Measurements from ENCODE around the gene FAM72B. TPM values are rescaled to one million over a fixed set of nuclear protein-coding genes. Genes with fewer than 3 reads are reported as not detected.
A peak's percentile ranks its signal among the peaks of the same experiment; 100 is the strongest.
"Not testable (repeated sequence)": the region's sequence is repeated elsewhere in the genome, so short reads cannot be mapped to it uniquely, and the experiment has no call there.

The FAM72B gene
- 1.8 TPM for polyA plus RNA-seq
- long read RNA-seq, donor 1, result 0 reads
- long read RNA-seq, donor 2, partial matches to known transcripts, result 0 of 1 reads
- long read RNA-seq, donor 2, other reads (novel, unspliced or antisense), result 0 of 1 reads
- long read RNA-seq, donor 3, result 0 reads
- long read RNA-seq, donor 4, result 0 reads
- long read RNA-seq, donor 5, result 0 reads
- long read RNA-seq, donor 6, result 0 reads
- long read RNA-seq, donor 7, partial matches to known transcripts, result 0 of 2 reads
- long read RNA-seq, donor 7, other reads (novel, unspliced or antisense), result 0 of 2 reads
- long read RNA-seq, donor 8, partial matches to known transcripts, result 0 of 2 reads
- long read RNA-seq, donor 8, other reads (novel, unspliced or antisense), result 0 of 2 reads
- long read RNA-seq, donor 9, result 0 reads
- long read RNA-seq, donor 10, partial matches to known transcripts, result 0 of 2 reads
- long read RNA-seq, donor 10, other reads (novel, unspliced or antisense), result 0 of 2 reads
- long read RNA-seq, donor 11, partial matches to known transcripts, result 0 of 1 reads
- long read RNA-seq, donor 11, other reads (novel, unspliced or antisense), result 0 of 1 reads

DNA sequence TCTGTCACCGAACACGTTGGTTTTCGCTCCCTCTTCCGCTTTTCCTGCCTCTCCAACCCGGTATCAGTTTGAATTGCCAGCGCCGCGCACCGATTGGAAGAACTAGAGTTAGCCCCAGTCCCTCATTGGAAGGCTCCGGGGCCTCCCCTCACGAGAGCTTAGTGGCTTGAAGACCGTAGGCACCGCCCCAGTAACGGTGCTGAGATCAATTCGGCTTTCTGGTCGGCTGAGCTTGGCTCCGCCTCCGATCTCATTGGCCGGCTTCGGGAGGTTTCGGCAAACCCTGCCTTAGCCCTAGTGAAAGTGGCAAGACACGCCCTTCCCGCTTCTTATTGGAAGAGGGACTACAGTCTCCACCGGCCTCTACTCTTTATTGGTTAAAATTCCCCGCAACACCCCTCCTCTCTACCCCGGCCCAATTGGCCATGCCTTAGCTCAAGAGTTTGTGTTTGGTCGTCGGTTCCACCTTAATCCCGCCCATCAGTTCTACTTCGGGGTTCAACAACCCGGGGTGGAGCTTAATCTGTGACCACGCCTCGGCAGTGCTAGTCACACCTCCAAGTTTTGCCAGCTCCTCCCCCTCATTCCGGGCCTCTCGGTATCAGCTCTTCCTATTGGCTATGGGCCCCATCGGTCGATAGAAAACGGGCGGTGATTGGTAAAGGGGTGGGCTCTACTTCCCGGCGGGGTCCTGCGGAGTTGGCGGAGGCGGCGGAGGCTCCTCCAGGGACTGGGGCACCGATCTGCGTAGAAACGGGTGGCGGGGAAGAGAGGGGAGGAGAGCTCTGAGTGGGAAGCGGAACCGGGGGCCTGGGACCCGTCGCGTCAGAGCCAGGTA, at the start of gene FAM72B, which contains the start of gene SRGAP2C:
FAM72B (minus strand) TSS at position 51 of the 838 bp plus-strand sequence. CDS start 851 bp downstream, outside the sequence.
SRGAP2C (plus strand) TSS at position 686 of the 838 bp plus-strand sequence. CDS start 2,472 bp downstream, outside the sequence.
- not testable (repeated sequence) for H3K9me3 ChIP-seq (ENCODE audit: control insufficient read depth, low read depth, low read length); H3K27me3 ChIP-seq (ENCODE audit: control insufficient read depth, insufficient read depth, low read length); H3K4me1 ChIP-seq (ENCODE audit: control insufficient read depth, insufficient read depth, low read length); H3K27ac ChIP-seq (ENCODE audit: low read length); H3K36me3 ChIP-seq (ENCODE audit: control insufficient read depth, insufficient read depth, low read length)
- peak within 1 kb of the TSS; percentile 23 for H3K4me3 ChIP-seq (ENCODE audit: low read length)
- peak; percentile 97 to 99 for DNase-seq
- WGBS (ENCODE audit: insufficient coverage, low lambda C conversion rate), result no CpG with 5 or more reads among the region's 54 CpGs

DNA sequence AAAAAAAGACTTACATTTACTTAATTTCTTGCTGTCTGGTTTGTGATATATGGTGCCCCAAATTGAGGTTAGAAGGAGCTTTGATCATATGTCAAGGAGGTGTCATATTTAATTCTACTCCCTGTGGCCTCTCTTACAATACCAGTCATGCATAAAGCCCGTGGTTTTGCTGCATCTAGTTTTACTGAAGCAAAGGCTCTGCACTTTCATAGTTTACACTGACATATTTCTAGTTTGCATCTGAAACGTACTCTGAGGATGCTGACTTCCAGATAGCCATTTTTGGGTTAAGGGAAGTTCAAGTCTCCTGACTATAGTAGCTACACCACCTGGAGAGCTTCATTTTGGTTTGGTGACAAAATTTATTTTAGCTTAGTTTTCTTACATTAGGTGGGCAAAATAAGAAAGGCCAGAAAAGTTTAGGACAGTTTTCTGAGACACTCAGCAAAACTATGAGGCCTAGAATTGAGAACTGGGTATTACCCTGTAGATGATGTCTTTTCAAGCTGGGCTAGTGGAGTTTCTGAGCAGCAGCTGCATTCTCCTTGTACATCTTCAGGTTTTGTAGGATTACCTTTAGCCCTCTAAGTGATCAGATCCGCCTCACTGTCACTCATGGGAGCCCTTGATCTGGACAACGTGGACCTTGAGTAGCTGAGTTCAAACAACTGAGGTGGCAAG, 48.4 kb upstream of the FAM72B start:
- not testable (repeated sequence) for H3K9me3 ChIP-seq (ENCODE audit: control insufficient read depth, low read depth, low read length); H3K36me3 ChIP-seq (ENCODE audit: control insufficient read depth, insufficient read depth, low read length); H3K4me1 ChIP-seq (ENCODE audit: control insufficient read depth, insufficient read depth, low read length); DNase-seq; H3K4me3 ChIP-seq (ENCODE audit: low read length); H3K27ac ChIP-seq (ENCODE audit: low read length); H3K27me3 ChIP-seq (ENCODE audit: control insufficient read depth, insufficient read depth, low read length)
- no CpG with 5 or more reads among the region's 4 CpGs for WGBS (ENCODE audit: insufficient coverage, low lambda C conversion rate)

DNA sequence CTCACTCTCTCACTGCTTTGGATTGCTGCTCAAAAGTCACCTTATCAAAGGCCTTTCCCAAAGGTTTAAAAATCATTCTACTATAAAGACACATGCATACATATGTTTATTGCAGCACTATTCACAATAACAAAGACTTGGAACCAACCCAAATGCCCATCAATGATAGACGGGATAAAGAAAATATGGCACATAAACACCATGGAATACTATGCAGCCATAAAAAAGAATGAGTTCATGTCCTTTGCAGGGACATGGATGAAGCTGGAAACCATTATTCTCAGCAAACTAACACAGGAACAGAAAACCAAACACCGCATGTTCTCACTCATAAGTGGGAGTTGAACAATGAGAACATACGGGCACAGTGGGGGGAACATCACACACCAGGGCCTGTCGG, 46.5 kb upstream of the FAM72B start:
- no CpG with 5 or more reads among the region's 4 CpGs for WGBS (ENCODE audit: insufficient coverage, low lambda C conversion rate)
- not testable (repeated sequence) for H3K27me3 ChIP-seq (ENCODE audit: control insufficient read depth, insufficient read depth, low read length); H3K27ac ChIP-seq (ENCODE audit: low read length); H3K9me3 ChIP-seq (ENCODE audit: control insufficient read depth, low read depth, low read length); H3K4me1 ChIP-seq (ENCODE audit: control insufficient read depth, insufficient read depth, low read length); DNase-seq; H3K36me3 ChIP-seq (ENCODE audit: control insufficient read depth, insufficient read depth, low read length); H3K4me3 ChIP-seq (ENCODE audit: low read length)

DNA sequence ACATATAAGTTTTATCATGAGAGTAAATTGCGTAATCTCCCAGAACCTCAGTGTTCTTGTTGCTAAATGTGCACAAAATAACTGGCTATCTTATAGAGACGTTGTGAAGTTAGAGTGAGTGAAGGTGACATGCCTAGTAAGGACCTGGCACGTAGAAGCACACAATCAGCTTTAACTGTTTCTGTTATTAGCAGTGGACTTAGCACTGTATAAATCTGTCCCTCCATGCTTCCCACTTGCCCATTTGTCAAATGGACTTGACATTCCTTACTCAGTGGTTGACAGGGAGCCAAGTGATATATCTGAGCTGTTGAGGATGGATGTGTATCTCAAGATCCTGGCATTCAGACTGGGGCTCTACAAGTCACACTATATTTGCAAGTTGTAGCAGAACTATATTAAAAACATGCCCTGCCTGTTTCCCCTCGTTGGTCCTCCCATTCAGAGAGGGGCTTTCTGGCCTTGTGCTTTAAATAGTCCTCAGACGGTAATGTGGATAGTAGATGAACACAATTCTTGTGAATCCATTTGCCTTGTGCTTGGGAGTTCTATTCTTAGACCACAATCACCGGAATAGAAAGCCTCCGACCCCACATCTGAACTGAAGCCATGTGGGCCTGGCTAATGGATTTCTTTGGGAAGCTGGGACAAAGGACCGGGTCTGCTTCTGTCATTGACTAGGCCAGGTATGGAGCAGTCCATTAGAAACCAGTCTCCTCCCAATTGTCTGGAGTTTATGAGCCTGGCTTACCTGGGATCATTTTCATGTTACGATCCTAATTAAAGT, 43.6 kb upstream of the FAM72B start:
- not testable (repeated sequence) for H3K36me3 ChIP-seq (ENCODE audit: control insufficient read depth, insufficient read depth, low read length); H3K27me3 ChIP-seq (ENCODE audit: control insufficient read depth, insufficient read depth, low read length); H3K9me3 ChIP-seq (ENCODE audit: control insufficient read depth, low read depth, low read length); DNase-seq; H3K27ac ChIP-seq (ENCODE audit: low read length); H3K4me1 ChIP-seq (ENCODE audit: control insufficient read depth, insufficient read depth, low read length); H3K4me3 ChIP-seq (ENCODE audit: low read length)
- no CpG with 5 or more reads among the region's 9 CpGs for WGBS (ENCODE audit: insufficient coverage, low lambda C conversion rate)

DNA sequence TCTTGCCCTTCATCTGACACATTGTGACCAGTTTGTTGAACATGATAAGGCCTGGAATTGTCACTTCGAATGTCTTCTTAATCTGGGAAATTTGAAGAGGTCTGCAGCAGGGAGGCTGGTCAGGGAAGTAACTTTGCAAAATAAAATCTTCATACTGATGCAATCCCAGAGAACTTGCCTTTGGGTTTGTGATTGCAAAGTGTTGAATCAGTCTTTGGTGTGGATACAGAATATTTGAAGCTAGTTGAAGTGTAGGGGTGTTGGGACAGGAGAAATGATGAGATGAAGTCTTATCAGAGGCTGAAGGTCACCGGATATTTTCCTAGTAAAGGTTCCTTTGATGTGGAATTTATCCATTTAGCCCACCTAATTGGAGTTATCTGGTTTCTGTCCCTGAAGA, 42.8 kb upstream of the FAM72B start:
- H3K9me3 ChIP-seq (ENCODE audit: control insufficient read depth, low read depth, low read length); DNase-seq; H3K27me3 ChIP-seq (ENCODE audit: control insufficient read depth, insufficient read depth, low read length); H3K4me1 ChIP-seq (ENCODE audit: control insufficient read depth, insufficient read depth, low read length); H3K4me3 ChIP-seq (ENCODE audit: low read length); H3K27ac ChIP-seq (ENCODE audit: low read length); H3K36me3 ChIP-seq (ENCODE audit: control insufficient read depth, insufficient read depth, low read length): not testable (repeated sequence)
- no CpG with 5 or more reads among the region's 2 CpGs for WGBS (ENCODE audit: insufficient coverage, low lambda C conversion rate)

DNA sequence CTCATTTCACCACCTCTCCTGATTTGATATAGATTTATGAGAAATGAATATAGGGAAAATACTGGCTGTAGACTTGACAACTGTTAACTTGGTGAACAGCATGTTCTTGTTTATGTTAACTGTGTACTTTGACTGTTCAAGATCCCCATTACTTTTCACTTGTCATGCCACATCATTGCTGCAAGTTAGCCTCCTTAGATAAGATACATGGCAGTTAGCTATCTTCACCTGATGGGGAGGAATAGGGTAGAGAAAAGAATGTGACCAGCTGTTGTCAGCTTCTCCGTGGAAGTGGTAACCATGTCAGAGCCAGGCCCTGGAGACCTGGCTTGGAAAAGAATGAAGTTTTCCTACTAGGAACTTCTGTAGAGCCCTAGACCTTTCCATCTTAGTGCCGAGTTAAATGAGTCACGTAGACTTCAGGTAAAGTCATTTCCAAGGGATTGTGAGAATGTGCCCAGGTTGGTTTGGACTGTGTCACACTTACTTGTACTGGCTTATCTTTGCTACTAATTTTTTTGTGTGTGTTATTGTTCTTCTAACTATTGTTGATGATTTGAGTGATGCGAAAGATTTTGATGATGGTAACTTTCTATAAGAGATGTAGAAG, 42.3 kb upstream of the FAM72B start:
- DNase-seq; H3K4me3 ChIP-seq (ENCODE audit: low read length); H3K27me3 ChIP-seq (ENCODE audit: control insufficient read depth, insufficient read depth, low read length); H3K36me3 ChIP-seq (ENCODE audit: control insufficient read depth, insufficient read depth, low read length); H3K9me3 ChIP-seq (ENCODE audit: control insufficient read depth, low read depth, low read length); H3K27ac ChIP-seq (ENCODE audit: low read length); H3K4me1 ChIP-seq (ENCODE audit: control insufficient read depth, insufficient read depth, low read length): not testable (repeated sequence)
- no CpG with 5 or more reads among the region's 4 CpGs for WGBS (ENCODE audit: insufficient coverage, low lambda C conversion rate)

DNA sequence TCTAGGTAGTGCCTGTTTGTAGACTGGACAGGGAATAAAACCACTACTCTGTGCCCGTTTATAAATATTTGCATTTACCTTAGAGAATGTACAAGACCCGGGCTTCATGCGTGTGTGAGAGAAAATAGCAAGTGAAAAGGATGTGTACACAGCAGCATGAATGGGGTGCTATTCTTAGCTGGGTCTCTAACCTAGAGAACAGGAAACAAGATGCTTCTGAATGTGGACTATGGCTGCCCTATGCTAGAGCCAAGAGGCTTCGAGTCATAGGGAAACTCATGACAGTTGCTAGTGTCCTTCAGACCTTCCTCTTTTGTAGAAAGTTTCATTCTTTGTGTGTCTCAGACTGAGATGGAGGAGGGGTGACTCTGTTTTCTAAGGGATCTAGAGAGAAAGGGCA, 40.6 kb upstream of the FAM72B start:
- H3K36me3 ChIP-seq (ENCODE audit: control insufficient read depth, insufficient read depth, low read length); H3K9me3 ChIP-seq (ENCODE audit: control insufficient read depth, low read depth, low read length); H3K4me3 ChIP-seq (ENCODE audit: low read length); H3K27ac ChIP-seq (ENCODE audit: low read length); H3K4me1 ChIP-seq (ENCODE audit: control insufficient read depth, insufficient read depth, low read length); H3K27me3 ChIP-seq (ENCODE audit: control insufficient read depth, insufficient read depth, low read length); DNase-seq: not testable (repeated sequence)
- 30% methylated on average over 2 of the region's 4 CpGs for WGBS (ENCODE audit: insufficient coverage, low lambda C conversion rate)

DNA sequence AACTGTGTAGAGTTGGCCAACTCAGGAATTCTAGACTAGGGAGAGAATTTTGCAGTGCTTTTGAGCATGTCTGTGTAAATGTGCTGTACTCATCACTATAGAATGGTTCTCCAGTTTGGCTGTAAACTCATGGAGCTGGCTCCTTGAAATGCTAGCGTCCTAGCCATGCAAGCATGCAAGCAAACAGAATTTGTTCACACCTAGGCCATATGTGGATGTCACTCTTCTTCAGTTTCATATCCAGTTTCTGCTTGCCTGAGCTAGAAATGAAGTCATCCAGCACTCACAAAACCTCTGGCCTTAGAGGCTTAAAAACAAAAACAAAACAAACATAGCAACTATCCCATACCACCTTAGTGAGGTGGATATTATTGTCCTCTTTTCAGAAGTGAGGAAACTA, 37.6 kb upstream of the FAM72B start:
- not testable (repeated sequence) for DNase-seq; H3K9me3 ChIP-seq (ENCODE audit: control insufficient read depth, low read depth, low read length); H3K4me1 ChIP-seq (ENCODE audit: control insufficient read depth, insufficient read depth, low read length); H3K27ac ChIP-seq (ENCODE audit: low read length); H3K36me3 ChIP-seq (ENCODE audit: control insufficient read depth, insufficient read depth, low read length); H3K4me3 ChIP-seq (ENCODE audit: low read length); H3K27me3 ChIP-seq (ENCODE audit: control insufficient read depth, insufficient read depth, low read length)
- no CpG with 5 or more reads among the region's 1 CpG for WGBS (ENCODE audit: insufficient coverage, low lambda C conversion rate)

DNA sequence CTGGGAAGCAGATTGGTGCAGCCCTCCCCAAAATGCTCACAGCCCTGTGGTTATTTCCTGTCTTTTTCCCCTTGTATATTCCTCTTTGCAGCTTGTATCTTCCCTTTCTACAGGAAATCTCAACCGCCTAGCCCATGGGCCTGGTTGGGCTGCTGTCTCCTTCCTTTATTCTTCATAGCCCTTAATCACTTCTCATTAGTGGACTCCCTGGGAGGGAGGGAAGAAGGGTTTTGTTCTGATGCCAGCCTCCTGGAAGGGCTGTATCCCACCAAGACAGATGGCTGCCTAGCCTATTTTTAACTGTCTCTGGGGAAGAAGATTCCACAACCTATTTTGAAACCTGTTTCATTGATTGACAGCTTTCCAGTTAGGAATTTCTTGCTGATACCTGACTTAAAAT, 32.5 kb upstream of the FAM72B start:
- DNase-seq; H3K27ac ChIP-seq (ENCODE audit: low read length); H3K4me1 ChIP-seq (ENCODE audit: control insufficient read depth, insufficient read depth, low read length); H3K4me3 ChIP-seq (ENCODE audit: low read length); H3K9me3 ChIP-seq (ENCODE audit: control insufficient read depth, low read depth, low read length); H3K36me3 ChIP-seq (ENCODE audit: control insufficient read depth, insufficient read depth, low read length); H3K27me3 ChIP-seq (ENCODE audit: control insufficient read depth, insufficient read depth, low read length): not testable (repeated sequence)
- WGBS (ENCODE audit: insufficient coverage, low lambda C conversion rate), result no CpG with 5 or more reads among the region's 1 CpG

Data from large intestine (tissue), 12 donors.